OCI-LY3 (cell line): ENCODE data around the gene ARHGAP28.

ENCODE experiments used
- CTCF ChIP-seq: fragments of 200-600, 300-600 bp; sonication (generic); IDR thresholded peaks from 2 replicates; pipeline ENCODE4 v1.5.1; 2014; ENCODE audit warnings: antibody characterized with exemption, low read length, low read depth
- EZH2phosphoT487 ChIP-seq: fragments of 200-600 bp; shearing (Covaris generic); IDR thresholded peaks from 2 replicates; pipeline ENCODE4 v1.6.1; 2018; ENCODE audit warnings: antibody characterized with exemption, mixed run types, low read depth

GRCh38 chr18:6792391-6792790 is 62.9 kb downstream of the ARHGAP28 start:
- no peak for TF ChIP-seq CTCF
- no peak for TF ChIP-seq EZH2phosphoT487
